Measurements from ENCODE around the gene NIN. TPM values are rescaled to one million over a fixed set of nuclear protein-coding genes. Genes with fewer than 3 reads are reported as not detected.

Gene NIN
- 10 to 100 TPM; 31.8 to 41.9 TPM for total RNA-seq
- long read RNA-seq, partial matches to known transcripts: 16 of 22 reads
- long read RNA-seq, other reads (novel, unspliced or antisense): 6 of 22 reads

GRCh38 chr14:50830932-50831725, at the start of gene NIN:
TSS of gene NIN (minus strand) at chr14:50831162. CDS start at chr14:50822056, 9,106 bp downstream.
- intact Hi-C loops (cut with DNase I): no loop called here
- DNase-seq (peak; percentile 84), ATAC-seq (peak; percentile 96 to 98)

- DNase-seq (no peak), ATAC-seq (no peak)
- intact Hi-C loops (cut with DNase I): no loop called here
These were observed 44.6 kb upstream of the NIN start for GRCh38 chr14:50875359-50876070.

- intact Hi-C loops (cut with DNase I): no loop called here
- no peak for ATAC-seq
- DNase-seq: no peak
These were observed 43.8 kb upstream of the NIN start for GRCh38 chr14:50874757-50875156.

- ATAC-seq: peak; percentile 72 to 85
- intact Hi-C loops (cut with DNase I): no loop called here
- DNase-seq: peak; percentile 31
These were observed 41.2 kb upstream of the NIN start, which contains the start of gene ABHD12B for GRCh38 chr14:50871914-50872732. TSS of gene ABHD12B (plus strand) at chr14:50872053. CDS start at chr14:50872175, 122 bp downstream.

- no peak for ATAC-seq
- DNase-seq: no peak
- intact Hi-C loops (cut with DNase I): no loop called here
These were observed 40.3 kb upstream of the NIN start for GRCh38 chr14:50871228-50871627.

- intact Hi-C loops (cut with DNase I): no loop called here
- DNase-seq (no peak), ATAC-seq (no peak)
These were observed 34.6 kb upstream of the NIN start for GRCh38 chr14:50865391-50866076.

GRCh38 chr14:50864946-50865345, 34.0 kb upstream of the NIN start:
- DNase-seq: no peak
- intact Hi-C loops (cut with DNase I): loop anchor here in 1 of 2 donors (5.0 kb wide), 2 partner anchors 88 to 268 kb away; no protein-coding TSS in a partner anchor

GRCh38 chr14:50864237-50864636, 33.3 kb upstream of the NIN start:
- ATAC-seq (no peak), DNase-seq (no peak)
- intact Hi-C loops (cut with DNase I): loop anchor here in 1 of 2 donors (5.0 kb wide), 2 partner anchors 87 to 267 kb away; no protein-coding TSS in a partner anchor

More at GRCh38 chr14:50864946-50865345, 34.0 kb upstream of the NIN start:
- no peak for ATAC-seq

GRCh38 chr14:50862036-50862570, 31.1 kb upstream of the NIN start:
- DNase-seq: no peak
- ATAC-seq: no peak
- intact Hi-C loops (cut with DNase I): loop anchor here in 1 of 2 donors (5.0 kb wide), 2 partner anchors 85 to 265 kb away; no protein-coding TSS in a partner anchor

GRCh38 chr14:50860478-50861086, 29.6 kb upstream of the NIN start:
- ATAC-seq: peak; percentile 79
- intact Hi-C loops (cut with DNase I): loop anchor here in 1 of 2 donors (5.0 kb wide), 2 partner anchors 83 to 263 kb away; no protein-coding TSS in a partner anchor
- peak; percentile 83 for DNase-seq

- ATAC-seq: no peak
- DNase-seq: no peak
- intact Hi-C loops (cut with DNase I): loop anchor here in 1 of 2 donors (10.0 kb wide), 1 partner anchor 254 kb away; no protein-coding TSS in a partner anchor
These were observed 28.3 kb upstream of the NIN start for GRCh38 chr14:50859296-50859624.

GRCh38 chr14:50856660-50857059, 25.7 kb upstream of the NIN start:
- intact Hi-C loops (cut with DNase I): loop anchor here in 1 of 2 donors (10.0 kb wide), 1 partner anchor 252 kb away; no protein-coding TSS in a partner anchor
- DNase-seq: no peak
- no peak for ATAC-seq

GRCh38 chr14:50855558-50855957, 24.6 kb upstream of the NIN start:
- no peak for DNase-seq
- no peak for ATAC-seq
- intact Hi-C loops (cut with DNase I): loop anchor here in 1 of 2 donors (10.0 kb wide), 1 partner anchor 251 kb away; no protein-coding TSS in a partner anchor

- ATAC-seq (no peak), DNase-seq (no peak)
- intact Hi-C loops (cut with DNase I): loop anchor here in 1 of 2 donors (10.0 kb wide), 1 partner anchor 250 kb away; no protein-coding TSS in a partner anchor
These were observed 23.6 kb upstream of the NIN start for GRCh38 chr14:50854521-50854920.

- ATAC-seq (no peak), DNase-seq (no peak)
- intact Hi-C loops (cut with DNase I): loop anchor here in 1 of 2 donors (10.0 kb wide), 1 partner anchor 249 kb away; no protein-coding TSS in a partner anchor
These were observed 22.9 kb upstream of the NIN start for GRCh38 chr14:50853891-50854290.

- intact Hi-C loops (cut with DNase I): no loop called here
- DNase-seq (no peak), ATAC-seq (peak in 1 of 2 donors; percentile 51)
These were observed 15.4 kb upstream of the NIN start for GRCh38 chr14:50846226-50846880.

- ATAC-seq (no peak), DNase-seq (no peak)
- intact Hi-C loops (cut with DNase I): no loop called here
These were observed 14.2 kb upstream of the NIN start for GRCh38 chr14:50845166-50845565.

Measured in left cardiac atrium (tissue), 4 donors.